Measurements from ENCODE around the gene IMMT.

IMMT gene

GRCh38 chr2:86170449-86170848 is 24.8 kb downstream of the IMMT start:
- TF ChIP-seq CTCF (IDR thresholded peaks at IDR 0.05; ENCODE audit: low read depth, low read length), result no peak
- no peak for DNase-seq (ENCODE audit: extremely low read depth, low read depth)

- TF ChIP-seq CTCF (IDR thresholded peaks at IDR 0.05; ENCODE audit: low read depth, low read length), result no peak
- no peak for DNase-seq (ENCODE audit: extremely low read depth, low read depth)
Measured at GRCh38 chr2:86160156-86160952, 34.9 kb downstream of the IMMT start.

- TF ChIP-seq CTCF (IDR thresholded peaks at IDR 0.05; ENCODE audit: low read depth, low read length), result no peak
Measured at GRCh38 chr2:86158286-86158685, 37.0 kb downstream of the IMMT start.

GRCh38 chr2:86157009-86157556 is 38.2 kb downstream of the IMMT start:
- no peak for DNase-seq (ENCODE audit: extremely low read depth, low read depth)
- no peak for TF ChIP-seq CTCF (IDR thresholded peaks at IDR 0.05; ENCODE audit: low read depth, low read length)

More at GRCh38 chr2:86158286-86158685, 37.0 kb downstream of the IMMT start:
- no peak for DNase-seq (ENCODE audit: extremely low read depth, low read depth)

- DNase-seq (ENCODE audit: extremely low read depth, low read depth), result no peak
- no peak for TF ChIP-seq CTCF (IDR thresholded peaks at IDR 0.05; ENCODE audit: low read depth, low read length)
Measured at GRCh38 chr2:86150502-86150901, 44.8 kb downstream of the IMMT start.

- TF ChIP-seq CTCF (IDR thresholded peaks at IDR 0.05; ENCODE audit: low read depth, low read length), result no peak
- no peak for DNase-seq (ENCODE audit: extremely low read depth, low read depth)
Measured at GRCh38 chr2:86147793-86148192, 47.5 kb downstream of the IMMT start.

- no peak for DNase-seq (ENCODE audit: extremely low read depth, low read depth)
- TF ChIP-seq CTCF (IDR thresholded peaks at IDR 0.05; ENCODE audit: low read depth, low read length), result no peak
Measured at GRCh38 chr2:86143926-86144685, 51.2 kb downstream of the IMMT start.
